ENCODE data around the gene LBP. TPM values are rescaled to one million over a fixed set of nuclear protein-coding genes. Genes with fewer than 3 reads are reported as not detected.
"Not testable (repeated sequence)": the region's sequence is repeated elsewhere in the genome, so short reads cannot be mapped to it uniquely, and the experiment has no call there.

LBP gene
- total RNA-seq, 1 donor from 2014 or later = not detected

- FAIRE-seq = no peak
- TF ChIP-seq, protein P1, sequence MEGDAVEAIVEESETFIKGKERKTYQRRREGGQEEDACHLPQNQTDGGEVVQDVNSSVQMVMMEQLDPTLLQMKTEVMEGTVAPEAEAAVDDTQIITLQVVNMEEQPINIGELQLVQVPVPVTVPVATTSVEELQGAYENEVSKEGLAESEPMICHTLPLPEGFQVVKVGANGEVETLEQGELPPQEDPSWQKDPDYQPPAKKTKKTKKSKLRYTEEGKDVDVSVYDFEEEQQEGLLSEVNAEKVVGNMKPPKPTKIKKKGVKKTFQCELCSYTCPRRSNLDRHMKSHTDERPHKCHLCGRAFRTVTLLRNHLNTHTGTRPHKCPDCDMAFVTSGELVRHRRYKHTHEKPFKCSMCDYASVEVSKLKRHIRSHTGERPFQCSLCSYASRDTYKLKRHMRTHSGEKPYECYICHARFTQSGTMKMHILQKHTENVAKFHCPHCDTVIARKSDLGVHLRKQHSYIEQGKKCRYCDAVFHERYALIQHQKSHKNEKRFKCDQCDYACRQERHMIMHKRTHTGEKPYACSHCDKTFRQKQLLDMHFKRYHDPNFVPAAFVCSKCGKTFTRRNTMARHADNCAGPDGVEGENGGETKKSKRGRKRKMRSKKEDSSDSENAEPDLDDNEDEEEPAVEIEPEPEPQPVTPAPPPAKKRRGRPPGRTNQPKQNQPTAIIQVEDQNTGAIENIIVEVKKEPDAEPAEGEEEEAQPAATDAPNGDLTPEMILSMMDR (IDR thresholded peaks at IDR 0.05; ENCODE audit: insufficient read depth, low read length, severe bottlenecking) = no peak
- peaks cover 5% of the 10 kb centered on the region for H3K27me3 ChIP-seq (ENCODE audit: control insufficient read depth, insufficient read depth, low read length)
- no peak for DNase-seq (ENCODE audit: low read depth)
- H3K4me3 ChIP-seq (ENCODE audit: low read depth, low read length) = no peak overlapping the region
- no peaks in the 10 kb centered on the region for H3K36me3 ChIP-seq (ENCODE audit: control insufficient read depth, insufficient read depth, low read length)
Observed at GRCh38 chr20:38331814-38332213, 14.5 kb upstream of the LBP start.

GRCh38 chr20:38334016-38334415 lies 12.3 kb upstream of the LBP start:
- TF ChIP-seq, protein P1 (IDR thresholded peaks at IDR 0.05; ENCODE audit: insufficient read depth, low read length, severe bottlenecking) = no peak
- Histone ChIP-seq H3K27me3 (ENCODE audit: control insufficient read depth, insufficient read depth, low read length) (peaks cover 6% of the 10 kb centered on the region), H3K36me3 (ENCODE audit: control insufficient read depth, insufficient read depth, low read length) (no peaks in the 10 kb centered on the region), H3K4me3 (ENCODE audit: low read depth, low read length) (no peak overlapping the region)
- FAIRE-seq (no peak), DNase-seq (ENCODE audit: low read depth) (no peak)

DNA sequence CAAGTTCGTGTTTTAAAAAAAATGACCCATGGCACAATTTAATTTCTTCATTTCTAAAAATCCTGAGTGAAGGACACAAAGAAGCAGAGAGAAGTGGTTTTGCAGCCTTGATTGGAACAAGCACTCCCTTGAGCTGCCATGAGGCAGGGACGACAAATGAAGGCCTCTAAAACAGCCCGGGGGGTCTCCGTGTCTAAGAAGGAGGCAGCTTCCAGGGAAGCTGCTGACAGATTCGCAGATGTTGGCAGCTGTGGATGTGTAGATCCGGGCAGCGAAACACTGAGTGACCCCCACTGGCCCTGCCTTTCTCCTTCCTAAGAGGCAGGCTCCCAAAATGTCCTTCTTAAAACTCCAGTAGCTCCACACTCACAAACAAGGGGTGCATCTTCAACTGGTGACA lies 9.6 kb upstream of the LBP start:
- TF ChIP-seq, protein P1 (IDR thresholded peaks at IDR 0.05; ENCODE audit: insufficient read depth, low read length, severe bottlenecking) = no peak
- DNase-seq (ENCODE audit: low read depth) = no peak
- FAIRE-seq = no peak
- Histone ChIP-seq H3K27me3 (ENCODE audit: control insufficient read depth, insufficient read depth, low read length) (peaks cover 5% of the 10 kb centered on the region), H3K4me3 (ENCODE audit: low read depth, low read length) (no peak overlapping the region), H3K36me3 (ENCODE audit: control insufficient read depth, insufficient read depth, low read length) (no peaks in the 10 kb centered on the region)

GRCh38 chr20:38337561-38338140 lies 8.6 kb upstream of the LBP start:
- TF ChIP-seq, protein P1 (IDR thresholded peaks at IDR 0.05; ENCODE audit: insufficient read depth, low read length, severe bottlenecking) = peak; percentile 51
- H3K27me3 ChIP-seq (ENCODE audit: control insufficient read depth, insufficient read depth, low read length) = peaks cover 5% of the 10 kb centered on the region
- no peak overlapping the region for H3K4me3 ChIP-seq (ENCODE audit: low read depth, low read length)
- FAIRE-seq (no peak), DNase-seq (ENCODE audit: low read depth) (peak; percentile 13)
- H3K36me3 ChIP-seq (ENCODE audit: control insufficient read depth, insufficient read depth, low read length) = no peaks in the 10 kb centered on the region

GRCh38 chr20:38338849-38339520 lies 7.3 kb upstream of the LBP start:
- Histone ChIP-seq H3K36me3 (ENCODE audit: control insufficient read depth, insufficient read depth, low read length) (no peaks in the 10 kb centered on the region), H3K27me3 (ENCODE audit: control insufficient read depth, insufficient read depth, low read length) (peaks cover 7% of the 10 kb centered on the region), H3K4me3 (ENCODE audit: low read depth, low read length) (no peak overlapping the region)
- DNase-seq (ENCODE audit: low read depth) (peak; percentile 37), FAIRE-seq (no peak)
- TF ChIP-seq, protein P1 (IDR thresholded peaks at IDR 0.05; ENCODE audit: insufficient read depth, low read length, severe bottlenecking) = peak; percentile 51

DNA sequence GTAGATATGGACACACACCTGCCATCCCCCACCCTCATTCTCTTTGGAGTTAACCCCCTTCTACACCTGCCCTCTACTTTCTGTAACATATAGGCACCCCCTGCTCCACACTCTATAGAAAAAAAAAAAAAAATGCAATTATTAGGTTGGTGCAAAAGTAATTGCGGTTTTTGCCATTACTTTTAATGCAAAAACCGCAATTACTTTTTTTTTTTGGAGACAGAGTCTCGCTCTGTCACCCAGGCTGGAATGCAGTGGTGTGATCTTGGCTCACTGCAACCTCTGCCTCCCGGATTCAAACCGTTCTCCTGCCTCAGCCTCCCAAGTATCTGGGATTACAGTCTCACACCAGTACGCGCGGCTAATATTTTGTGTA lies 6.8 kb upstream of the LBP start:
- not testable (repeated sequence) for FAIRE-seq; DNase-seq (ENCODE audit: low read depth); H3K27me3 ChIP-seq (ENCODE audit: control insufficient read depth, insufficient read depth, low read length); H3K4me3 ChIP-seq (ENCODE audit: low read depth, low read length); H3K36me3 ChIP-seq (ENCODE audit: control insufficient read depth, insufficient read depth, low read length)

Data from bronchial epithelial cell (primary cell).